Measurements from ENCODE around the gene FAM25G.
"Not testable (repeated sequence)": the region's sequence is repeated elsewhere in the genome, so short reads cannot be mapped to it uniquely, and the experiment has no call there.

The FAM25G gene

GRCh38 chr10:47491600-47491999 lies at the start of gene FAM25G:
TSS of gene FAM25G (minus strand) at chr10:47491700. CDS start at chr10:47491674, 26 bp downstream.
- DNase-seq (ENCODE audit: low spot score); H3K27ac ChIP-seq; H3K4me3 ChIP-seq: not testable (repeated sequence)

DNA sequence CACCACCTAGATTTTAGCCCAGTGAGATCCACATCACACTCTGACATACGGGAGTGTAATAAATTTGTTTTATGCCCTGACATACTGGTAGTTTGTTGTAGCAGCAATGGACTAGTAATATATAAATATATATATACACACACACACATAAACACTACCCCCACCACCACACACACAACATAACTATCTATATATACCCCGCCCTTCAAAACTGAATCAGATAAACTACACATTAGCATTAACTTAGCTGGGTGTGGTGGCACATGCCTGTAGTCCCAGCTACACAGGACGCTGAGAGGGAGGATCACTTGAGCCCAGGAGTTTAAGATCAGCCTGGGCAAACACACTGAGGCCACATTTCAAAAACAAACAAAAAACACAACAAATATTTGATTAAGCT lies 44.9 kb upstream of the FAM25G start:
- not testable (repeated sequence) for H3K4me3 ChIP-seq; DNase-seq (ENCODE audit: low spot score); H3K27ac ChIP-seq

DNA sequence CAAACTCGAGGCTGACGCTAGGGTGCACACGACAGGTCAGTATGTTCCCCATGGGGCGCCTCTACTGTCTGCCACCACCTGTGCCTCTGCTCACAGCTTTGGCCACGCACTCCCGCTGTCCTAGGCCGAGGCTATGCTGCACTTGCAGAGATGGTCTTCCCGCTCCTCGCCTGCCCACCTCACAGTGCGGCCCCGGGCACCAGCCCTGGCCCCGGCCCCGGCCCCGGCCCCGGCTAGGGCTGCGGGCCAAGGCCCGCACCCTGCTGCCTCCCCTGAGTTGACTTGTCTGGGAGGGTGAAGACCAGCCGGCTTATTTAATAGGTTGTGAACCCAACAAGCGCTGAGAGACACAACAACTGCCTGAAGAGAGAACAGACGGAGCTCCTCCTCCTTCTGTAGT lies 32.0 kb upstream of the FAM25G start, which contains the start of gene AGAP9:
Gene AGAP9, minus strand, starts transcription at position 164 of the 400 bp plus-strand sequence. Its CDS starts 112 bp downstream, at position 52.
- DNase-seq (ENCODE audit: low spot score); H3K4me3 ChIP-seq; H3K27ac ChIP-seq: not testable (repeated sequence)

- not testable (repeated sequence) for H3K27ac ChIP-seq; H3K4me3 ChIP-seq; DNase-seq (ENCODE audit: low spot score)
Measured at GRCh38 chr10:47502313-47502712, 10.8 kb upstream of the FAM25G start.

DNA sequence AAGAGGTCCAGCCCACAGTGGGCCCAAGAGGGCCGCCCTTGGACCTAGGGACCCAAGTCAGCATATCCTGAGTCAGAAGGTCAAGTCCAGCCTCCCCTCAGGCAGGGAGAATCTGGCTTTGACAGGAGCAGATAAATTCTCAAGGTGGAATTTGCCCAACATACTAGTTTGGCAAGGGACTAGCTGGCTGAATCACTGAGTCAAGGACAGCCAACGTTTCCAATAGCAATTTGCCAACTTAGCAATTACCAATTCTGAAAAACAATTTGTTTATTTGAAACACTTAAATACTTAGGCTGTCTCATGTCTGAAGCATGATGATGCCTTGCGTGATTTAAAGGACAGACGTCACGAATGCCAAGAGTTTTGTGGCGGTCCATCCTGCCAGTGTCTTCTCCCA lies 2.7 kb upstream of the FAM25G start:
- H3K27ac ChIP-seq; H3K4me3 ChIP-seq; DNase-seq (ENCODE audit: low spot score): not testable (repeated sequence)

DNA sequence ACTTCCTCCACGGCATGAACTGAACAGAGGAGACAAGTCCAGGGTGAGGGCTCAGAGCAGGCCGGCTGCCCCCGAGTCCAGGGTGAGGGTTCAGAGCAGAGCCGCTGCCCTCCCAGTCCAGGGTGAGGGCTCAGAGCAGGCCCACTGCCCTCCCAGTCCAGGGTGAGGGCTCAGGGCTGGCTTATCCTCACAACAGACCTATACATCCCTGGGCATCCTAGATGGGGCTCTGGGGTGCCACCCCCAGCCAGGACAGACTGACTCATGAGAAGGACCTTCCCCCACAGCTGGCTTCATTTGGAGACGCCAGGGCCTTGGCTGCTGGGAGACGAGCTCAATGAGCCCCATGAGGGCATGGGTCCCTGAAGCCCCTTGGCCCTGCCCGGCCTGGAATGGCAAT lies 1.9 kb downstream of the FAM25G start:
- not testable (repeated sequence) for H3K4me3 ChIP-seq; DNase-seq (ENCODE audit: low spot score); H3K27ac ChIP-seq

GRCh38 chr10:47485943-47486342 lies 5.6 kb downstream of the FAM25G start:
- not testable (repeated sequence) for H3K27ac ChIP-seq; DNase-seq (ENCODE audit: low spot score); H3K4me3 ChIP-seq

DNA sequence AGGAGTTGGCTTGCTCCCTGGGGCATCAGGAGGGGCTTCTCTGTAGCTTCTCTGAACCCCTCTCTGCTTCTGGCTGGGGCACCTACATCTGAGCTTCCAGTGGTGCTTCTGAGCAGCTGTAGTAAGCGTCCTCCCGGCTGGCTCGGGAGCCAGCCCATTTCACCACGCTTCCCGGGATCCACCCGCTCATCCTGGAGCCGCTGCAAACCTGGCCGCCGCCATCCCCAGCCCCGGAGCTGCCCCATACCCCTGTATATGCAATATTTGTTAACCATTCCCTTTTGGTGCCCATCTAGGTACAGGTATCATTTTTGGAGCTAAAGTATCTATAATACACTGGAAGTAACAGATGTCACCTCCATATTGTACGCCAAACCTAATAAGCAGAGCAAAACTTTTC lies 6.7 kb downstream of the FAM25G start:
- not testable (repeated sequence) for H3K4me3 ChIP-seq; H3K27ac ChIP-seq; DNase-seq (ENCODE audit: low spot score)

DNA sequence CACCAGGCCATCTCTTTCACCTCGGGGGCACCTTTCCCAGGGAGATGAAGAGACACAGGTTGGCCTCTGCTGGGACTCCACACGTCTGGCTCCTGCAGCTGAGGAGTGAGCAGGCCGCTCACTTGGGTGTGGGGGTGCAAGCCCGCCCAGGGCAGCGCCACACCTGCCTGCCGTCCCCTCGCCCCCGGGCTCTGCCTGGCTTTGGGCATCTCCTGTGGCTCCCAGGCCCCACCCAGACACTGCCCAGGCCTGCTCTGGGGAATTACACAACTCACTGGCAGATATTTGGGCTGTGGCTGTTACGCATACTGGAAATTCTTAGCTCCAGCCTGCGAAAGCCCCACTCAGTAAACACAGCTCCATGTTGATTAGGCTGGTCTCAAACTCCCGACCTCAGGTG lies 7.6 kb downstream of the FAM25G start, which contains the start of gene ANXA8:
Gene ANXA8, minus strand, starts transcription at position 193 of the 400 bp plus-strand sequence. Its CDS starts 182 bp downstream, at position 11.
- DNase-seq (ENCODE audit: low spot score); H3K27ac ChIP-seq; H3K4me3 ChIP-seq: not testable (repeated sequence)

DNA sequence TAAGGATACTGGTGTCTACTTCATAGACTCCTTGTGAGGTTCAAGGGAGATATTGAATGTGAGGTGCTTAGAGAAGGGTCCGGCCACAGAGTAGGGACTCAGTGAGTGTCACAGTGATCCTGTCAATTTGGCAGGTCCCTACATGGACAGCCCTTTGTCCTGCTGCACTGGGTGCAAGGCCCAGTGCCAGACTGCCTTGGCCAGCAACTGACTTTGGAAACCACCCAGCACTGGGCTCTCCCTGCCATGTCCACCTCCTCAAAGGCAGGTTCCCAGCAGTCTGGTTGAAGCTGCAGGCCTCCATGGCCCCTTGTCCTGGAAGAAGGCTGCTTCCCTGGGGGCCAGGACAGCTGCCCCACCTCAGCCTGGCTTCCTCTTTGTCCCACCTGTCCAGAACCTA lies 9.1 kb downstream of the FAM25G start:
- DNase-seq (ENCODE audit: low spot score); H3K4me3 ChIP-seq; H3K27ac ChIP-seq: not testable (repeated sequence)

- DNase-seq (ENCODE audit: low spot score); H3K27ac ChIP-seq; H3K4me3 ChIP-seq: not testable (repeated sequence)
Measured at GRCh38 chr10:47481768-47482181, 9.7 kb downstream of the FAM25G start.

DNA sequence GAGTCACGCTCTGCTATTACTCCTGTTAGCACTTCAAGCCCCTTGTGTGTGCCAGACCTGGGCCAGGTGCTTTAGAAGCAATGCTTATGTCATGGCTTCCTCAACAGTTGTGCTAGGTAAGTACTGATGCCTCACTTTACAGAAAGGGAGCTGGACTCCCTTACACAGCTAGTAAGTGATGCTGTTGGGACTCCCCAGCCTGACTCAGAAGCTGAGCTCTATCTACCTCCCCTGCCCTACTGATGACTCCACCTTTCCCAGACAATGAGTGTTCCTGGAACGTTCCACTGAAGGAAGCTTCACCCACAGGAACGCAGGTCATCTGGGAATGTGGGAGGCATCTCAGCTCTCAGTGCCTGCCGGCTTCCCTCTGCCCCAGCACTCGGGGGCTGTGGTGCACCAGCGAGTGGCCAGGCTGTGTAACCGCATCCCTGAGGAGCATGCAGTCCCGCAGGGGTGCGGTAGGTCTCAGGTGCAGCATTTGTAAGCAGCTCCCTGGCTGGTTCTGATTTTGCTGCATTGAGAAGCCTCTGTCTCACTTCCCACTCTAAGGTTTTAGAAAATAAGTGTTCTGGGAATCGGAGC lies 10.2 kb downstream of the FAM25G start:
- peak; percentile 19 for DNase-seq (ENCODE audit: low spot score)
- H3K27ac ChIP-seq = not testable (repeated sequence)

GRCh38 chr10:47480133-47480532 lies 11.4 kb downstream of the FAM25G start:
- DNase-seq (ENCODE audit: low spot score); H3K27ac ChIP-seq; H3K4me3 ChIP-seq: not testable (repeated sequence)

More for the DNA sequence above, 10.2 kb downstream of the FAM25G start:
- not testable (repeated sequence) for H3K4me3 ChIP-seq

DNA sequence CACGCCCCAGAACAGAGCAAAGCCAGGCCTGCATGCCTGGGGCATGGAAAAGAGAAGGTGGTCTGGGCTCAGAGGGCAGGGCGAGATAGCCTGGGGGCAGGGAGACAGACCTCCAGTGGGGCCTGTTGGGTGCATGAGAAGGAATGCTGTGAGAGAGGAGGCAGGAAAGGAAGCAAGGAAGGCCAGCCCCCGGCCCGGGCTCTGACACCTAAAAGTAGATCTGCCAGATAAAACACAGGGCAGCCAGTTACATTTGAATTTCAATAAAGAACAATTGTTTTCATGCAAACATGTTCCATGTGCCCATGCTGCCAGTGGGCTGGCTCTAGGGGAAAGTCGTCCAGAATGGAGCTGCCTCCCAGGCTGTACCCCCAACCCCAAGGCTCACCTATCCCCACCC lies 13.4 kb downstream of the FAM25G start:
- not testable (repeated sequence) for H3K4me3 ChIP-seq; DNase-seq (ENCODE audit: low spot score); H3K27ac ChIP-seq

- DNase-seq (ENCODE audit: low spot score); H3K4me3 ChIP-seq; H3K27ac ChIP-seq: not testable (repeated sequence)
Measured at GRCh38 chr10:47477078-47477477, 14.4 kb downstream of the FAM25G start.

DNA sequence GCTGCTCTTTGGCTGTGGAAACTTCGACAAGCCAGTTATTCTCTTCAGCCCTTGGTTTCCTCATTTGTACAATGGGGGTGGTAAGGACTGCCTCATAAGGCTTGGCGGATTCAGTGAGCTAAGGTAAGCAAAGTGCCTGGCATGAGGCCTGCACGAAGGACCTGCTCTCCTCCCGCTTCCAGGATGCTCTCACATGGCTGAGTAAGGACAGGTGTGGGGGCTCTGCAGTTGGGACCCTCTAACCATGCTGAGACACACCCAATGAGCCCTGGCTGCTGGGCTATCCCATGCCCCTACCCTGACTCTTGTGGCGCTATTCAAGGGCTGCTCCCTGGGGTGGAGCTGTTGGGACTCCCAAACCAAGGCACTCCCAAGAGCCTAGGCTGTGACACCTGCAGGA lies 16.4 kb downstream of the FAM25G start:
- H3K4me3 ChIP-seq, H3K27ac ChIP-seq: not testable (repeated sequence)
- DNase-seq (ENCODE audit: low spot score) = peak; percentile 12

GRCh38 chr10:47473516-47473915 lies 18.0 kb downstream of the FAM25G start:
- not testable (repeated sequence) for DNase-seq (ENCODE audit: low spot score); H3K4me3 ChIP-seq; H3K27ac ChIP-seq

GRCh38 chr10:47472647-47473046 lies 18.9 kb downstream of the FAM25G start:
- DNase-seq (ENCODE audit: low spot score); H3K4me3 ChIP-seq; H3K27ac ChIP-seq: not testable (repeated sequence)

- not testable (repeated sequence) for H3K27ac ChIP-seq; DNase-seq (ENCODE audit: low spot score); H3K4me3 ChIP-seq
Measured at GRCh38 chr10:47472072-47472471, 19.4 kb downstream of the FAM25G start.

DNA sequence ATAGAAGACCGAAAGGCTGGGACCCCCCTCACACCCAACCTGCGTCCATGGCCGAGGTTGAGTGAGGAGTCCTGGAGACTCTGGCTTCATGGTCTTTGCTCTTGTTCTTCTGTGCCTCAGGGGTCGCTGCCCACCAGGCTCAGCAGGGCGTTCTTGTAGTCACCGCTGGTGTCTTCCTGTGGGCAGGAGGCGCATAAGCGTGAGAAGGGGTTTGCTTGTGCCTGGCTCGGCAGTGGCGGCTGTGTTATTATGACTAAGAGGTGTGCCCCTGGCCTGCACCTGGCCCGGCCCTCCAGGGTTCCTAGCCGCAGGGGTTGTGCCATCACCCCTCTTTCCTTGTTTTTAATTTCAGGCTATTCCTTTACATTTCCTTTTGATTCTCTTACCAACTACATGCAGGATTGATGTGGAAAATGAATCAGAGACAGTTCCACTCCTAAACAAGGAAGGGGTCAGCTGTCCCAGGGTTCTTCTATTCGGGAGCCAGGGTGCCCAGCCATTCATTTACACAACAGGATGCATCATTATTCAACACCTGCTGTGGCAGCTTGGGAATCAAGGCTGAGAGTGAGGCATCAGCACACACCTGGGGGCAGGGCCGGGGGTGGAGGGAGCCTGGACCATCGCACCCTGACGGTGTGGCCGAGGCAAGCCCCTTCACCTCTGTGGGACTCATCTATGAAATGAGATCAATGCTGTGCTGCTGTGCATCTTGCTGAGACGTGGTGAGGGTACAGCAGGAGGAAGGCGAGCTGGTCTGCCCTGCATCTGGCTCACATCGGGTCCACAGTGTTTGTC lies 22.6 kb downstream of the FAM25G start:
- not testable (repeated sequence) for H3K4me3 ChIP-seq; H3K27ac ChIP-seq; DNase-seq (ENCODE audit: low spot score)

Data from coronary artery (tissue), 2 donors.